ENCODE measurements around the gene ZWILCH. TPM values are rescaled to one million over a fixed set of nuclear protein-coding genes. Genes with fewer than 3 reads are reported as not detected.
"Not testable (repeated sequence)": the region's sequence is repeated elsewhere in the genome, so short reads cannot be mapped to it uniquely, and the experiment has no call there.

Gene ZWILCH
- total RNA-seq, 1 donor from 2014 or later, result 8.4 TPM

DNA sequence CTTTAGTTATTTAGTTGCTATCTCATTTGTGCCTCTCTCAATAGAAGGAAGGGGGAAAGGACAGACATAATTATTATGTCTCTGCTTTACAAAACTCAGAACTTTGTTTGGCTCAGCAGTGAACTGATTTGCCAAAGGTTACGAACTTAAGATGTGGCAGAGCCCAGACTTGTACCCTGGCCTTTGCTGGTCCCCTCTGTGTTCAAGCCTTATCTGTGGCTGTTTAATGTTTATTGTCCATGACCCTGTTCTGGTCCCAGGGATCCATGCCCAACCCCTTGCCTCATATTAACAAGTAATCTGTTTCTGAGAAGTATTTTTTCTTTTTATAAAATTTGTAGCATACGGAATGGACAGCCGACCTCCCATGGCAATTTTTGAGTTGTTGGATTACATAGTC lies 18.2 kb upstream of the ZWILCH start:
- DNase-seq (ENCODE audit: low spot score), result no peak

DNA sequence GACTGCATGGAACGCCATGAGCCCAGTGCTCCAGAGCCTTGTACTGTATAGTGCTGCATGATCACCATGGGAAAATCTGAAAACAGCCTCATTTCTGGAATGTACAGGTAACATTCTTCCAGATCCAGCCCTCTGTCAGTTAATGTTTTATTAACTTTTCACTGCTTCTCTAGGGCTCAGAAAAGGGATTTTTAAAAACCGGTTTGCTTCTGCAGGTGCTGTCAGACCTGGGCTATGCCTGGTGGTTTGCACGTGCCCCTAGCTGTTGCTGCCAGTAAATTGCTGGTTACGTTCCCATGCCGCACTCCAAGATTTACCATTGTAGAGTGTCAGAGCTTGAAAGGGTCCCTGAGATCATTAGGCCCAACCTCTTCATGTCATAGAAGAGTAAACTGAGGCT lies 16.6 kb upstream of the ZWILCH start:
- no peak for DNase-seq (ENCODE audit: low spot score)

DNA sequence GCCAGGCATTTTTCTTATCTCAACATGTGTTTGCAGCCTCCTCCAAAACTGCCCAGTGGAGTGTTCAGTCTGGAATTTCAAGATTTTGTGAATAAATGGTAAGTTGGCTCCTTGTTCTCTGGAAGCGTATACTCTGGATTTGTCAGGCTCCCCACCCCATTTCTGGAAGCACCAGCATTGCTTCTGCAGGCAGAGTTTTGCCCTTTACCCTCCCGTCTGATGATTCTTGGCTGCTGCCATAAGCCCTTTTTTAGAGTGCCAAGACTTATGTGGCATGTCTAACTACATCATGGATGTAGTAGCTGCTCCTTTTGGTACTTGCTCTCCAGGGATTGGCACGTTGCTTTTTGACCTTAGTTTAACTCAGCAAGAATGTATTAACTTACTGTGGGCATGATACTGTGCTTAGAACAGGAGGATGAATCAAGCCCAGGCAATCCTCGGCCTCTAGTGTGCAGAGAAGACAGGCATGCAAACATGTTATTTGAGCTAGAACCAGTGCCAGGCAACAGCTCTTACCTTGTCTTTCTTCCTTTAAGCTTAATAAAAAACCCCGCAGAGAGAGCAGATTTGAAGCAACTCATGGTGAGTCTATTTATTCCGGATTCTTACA lies 15.8 kb upstream of the ZWILCH start:
- peak; percentile 28 for DNase-seq (ENCODE audit: low spot score)

DNA sequence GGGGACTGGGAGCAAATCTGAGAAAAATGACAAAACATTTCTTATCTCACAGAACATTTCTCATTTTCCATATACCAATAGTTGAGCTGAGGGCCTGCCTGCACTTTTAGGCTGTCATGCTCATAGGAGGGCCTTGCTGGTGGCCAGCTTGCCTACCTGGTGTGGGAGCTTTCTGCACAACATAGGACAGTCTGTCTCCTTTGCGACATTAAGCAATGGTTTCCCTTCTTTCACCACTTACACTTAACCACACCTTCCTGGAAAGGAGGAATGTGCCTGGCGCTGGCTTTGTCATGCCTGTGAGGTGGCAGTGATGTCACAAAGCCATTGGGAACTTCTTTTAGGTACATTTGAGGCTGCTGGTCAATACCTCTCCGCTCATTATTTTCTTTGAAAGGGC lies 13.3 kb upstream of the ZWILCH start:
- no peak for DNase-seq (ENCODE audit: low spot score)

DNA sequence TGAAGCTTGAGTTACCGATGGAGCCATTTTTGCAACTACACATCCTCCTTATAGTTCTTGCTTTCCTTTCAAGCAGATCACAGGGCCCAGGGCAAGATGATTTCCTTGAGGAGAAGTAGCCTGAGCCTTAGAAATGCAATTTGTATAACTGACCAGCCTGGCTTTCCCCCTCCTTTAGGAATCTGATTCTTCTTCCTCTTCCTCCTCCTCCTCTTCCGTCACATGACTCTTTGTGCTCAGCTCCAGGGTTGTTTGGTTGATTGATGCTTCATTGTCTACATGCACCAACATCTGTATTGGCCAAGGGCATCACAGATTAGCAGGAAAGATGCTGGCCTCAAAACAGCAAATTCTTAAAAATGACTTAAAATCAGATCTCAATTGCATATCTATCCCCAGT lies 10.9 kb upstream of the ZWILCH start:
- no peak for DNase-seq (ENCODE audit: low spot score)

DNA sequence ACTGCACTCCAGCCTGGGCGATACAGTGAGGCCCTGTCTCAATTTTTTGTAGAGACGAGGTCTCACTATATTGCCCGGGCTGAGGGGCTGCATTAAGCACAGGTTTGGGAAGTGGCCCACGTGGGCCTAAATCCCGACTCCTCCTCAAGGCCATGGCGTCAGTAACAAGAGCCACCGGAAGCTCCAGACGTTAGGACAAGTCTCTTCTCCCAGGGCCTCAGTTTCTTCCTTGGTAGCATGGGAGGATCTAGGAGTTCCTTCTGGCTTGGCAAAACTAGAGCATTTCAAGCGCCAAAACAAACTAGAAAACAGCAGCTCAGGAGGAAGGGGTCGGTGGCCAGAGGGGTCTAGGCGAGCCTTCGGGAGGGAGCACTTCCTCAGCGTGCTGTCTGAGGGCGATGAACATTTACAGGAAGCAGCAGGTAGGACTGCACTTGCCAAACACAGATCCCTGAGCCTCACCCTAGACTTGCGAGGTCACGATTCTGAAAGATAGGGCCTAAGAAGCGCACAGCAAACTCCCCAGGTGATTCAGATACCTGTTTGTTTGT lies 8.1 kb upstream of the ZWILCH start:
- no peak for DNase-seq (ENCODE audit: low spot score)

DNA sequence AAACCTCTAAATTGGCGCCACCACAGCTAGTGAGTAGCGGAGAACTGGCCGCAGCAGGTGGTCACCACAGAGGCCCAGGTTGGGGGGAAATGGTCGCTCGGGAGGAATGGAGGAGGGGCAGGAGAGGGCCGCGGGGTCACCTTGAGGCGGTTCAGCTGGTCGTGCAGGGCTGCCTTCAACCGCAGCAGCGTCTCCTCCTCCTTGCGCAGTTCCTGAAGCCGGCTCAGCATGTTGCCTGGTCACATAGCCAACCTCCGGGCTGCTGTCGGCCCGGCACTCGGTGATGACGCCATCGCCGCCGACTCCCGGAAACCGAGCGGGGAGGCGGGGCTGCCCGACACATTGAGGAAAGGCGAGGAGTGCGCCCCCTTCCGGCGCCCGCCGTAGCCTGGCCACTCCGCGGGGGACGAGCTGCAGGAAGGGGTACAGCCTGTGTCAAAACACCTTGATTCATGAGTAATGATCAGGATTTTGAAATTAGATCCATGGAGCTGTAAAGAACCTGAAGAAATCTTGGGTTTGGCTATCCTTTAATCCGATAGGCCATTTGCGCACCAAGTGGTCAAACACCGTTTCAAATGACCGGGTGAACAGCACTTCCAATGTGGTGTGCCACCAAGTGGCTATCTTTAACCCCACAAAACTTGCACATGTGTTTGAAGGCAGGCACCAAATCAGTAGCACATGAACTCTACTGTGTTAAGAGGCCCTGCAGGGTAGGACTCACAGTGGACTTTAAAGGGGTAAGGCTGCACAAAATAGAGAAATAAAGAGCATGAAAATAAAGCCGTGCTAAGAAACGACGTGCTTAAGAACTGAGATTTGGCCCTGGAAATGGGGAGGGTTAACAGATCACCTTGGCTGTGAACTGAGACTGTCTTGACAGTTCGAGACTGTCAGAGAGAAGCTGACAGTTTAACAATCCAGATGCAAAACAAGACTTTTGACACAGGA lies 7.3 kb upstream of the ZWILCH start, which contains the start of gene SNAPC5:
Gene SNAPC5, minus strand, starts transcription at position 261 of the 954 bp plus-strand sequence. Its CDS starts 31 bp downstream, at position 230.
- DNase-seq (ENCODE audit: low spot score), result peak; percentile 95

DNA sequence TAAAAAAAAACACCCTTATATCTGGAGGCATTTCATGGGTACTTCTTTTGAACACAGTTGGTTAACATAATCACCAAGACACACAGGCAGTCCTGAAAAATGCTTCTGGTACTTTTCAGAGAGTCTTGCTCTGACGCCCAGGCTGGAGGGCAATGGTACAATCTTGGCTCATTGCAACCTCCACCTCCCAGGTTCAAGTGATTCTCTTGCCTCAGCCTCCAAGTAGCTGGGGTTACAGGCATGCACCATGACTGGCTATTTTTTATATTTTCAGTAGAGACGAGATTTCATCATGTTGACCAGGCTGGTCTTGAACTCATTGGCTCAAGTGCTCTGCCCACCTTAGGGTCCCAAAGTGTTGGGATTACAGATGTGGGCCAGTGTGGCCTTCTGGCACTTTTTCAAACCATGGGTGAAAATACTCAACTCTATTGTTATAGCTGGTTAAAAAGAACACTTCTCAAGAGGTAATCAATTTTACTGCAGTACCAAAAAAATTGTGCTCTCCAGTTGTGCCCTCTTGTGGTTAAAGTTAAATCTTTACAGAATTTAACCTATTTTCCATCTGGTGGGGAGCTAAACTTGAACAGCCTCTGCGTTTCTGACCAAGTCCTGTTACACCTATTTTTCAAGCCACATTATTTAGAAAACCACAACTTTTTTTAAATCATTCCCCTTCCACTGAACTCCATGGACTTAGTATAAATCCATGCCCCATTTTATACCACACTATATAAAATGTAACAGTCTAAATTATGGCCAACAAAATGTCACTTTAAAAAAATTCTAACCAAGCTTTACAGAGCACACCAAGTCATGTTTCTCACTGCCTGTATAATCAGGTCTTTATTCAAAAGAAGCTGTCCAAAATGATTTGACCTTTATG lies 6.4 kb upstream of the ZWILCH start:
- peak; percentile 44 for DNase-seq (ENCODE audit: low spot score)

DNA sequence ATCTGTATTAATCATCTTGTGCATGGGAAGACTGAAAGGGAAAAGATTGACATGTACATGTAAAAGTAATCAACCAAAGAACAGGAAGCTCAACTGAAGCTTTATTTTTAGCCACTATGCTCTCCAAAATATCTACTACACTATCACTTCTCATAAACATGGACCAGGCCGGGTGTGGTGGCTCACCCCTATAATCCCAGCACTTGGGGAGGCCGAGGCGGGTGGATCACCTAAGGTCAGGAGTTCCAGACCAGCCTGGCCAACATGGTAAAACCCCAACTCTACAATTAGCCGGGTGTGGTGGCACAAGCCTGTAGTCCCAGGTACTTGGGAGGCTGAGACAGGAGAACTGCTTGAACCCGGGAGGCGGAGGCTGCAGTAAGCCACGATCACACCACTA lies 4.8 kb upstream of the ZWILCH start:
- DNase-seq (ENCODE audit: low spot score), result not testable (repeated sequence)

DNA sequence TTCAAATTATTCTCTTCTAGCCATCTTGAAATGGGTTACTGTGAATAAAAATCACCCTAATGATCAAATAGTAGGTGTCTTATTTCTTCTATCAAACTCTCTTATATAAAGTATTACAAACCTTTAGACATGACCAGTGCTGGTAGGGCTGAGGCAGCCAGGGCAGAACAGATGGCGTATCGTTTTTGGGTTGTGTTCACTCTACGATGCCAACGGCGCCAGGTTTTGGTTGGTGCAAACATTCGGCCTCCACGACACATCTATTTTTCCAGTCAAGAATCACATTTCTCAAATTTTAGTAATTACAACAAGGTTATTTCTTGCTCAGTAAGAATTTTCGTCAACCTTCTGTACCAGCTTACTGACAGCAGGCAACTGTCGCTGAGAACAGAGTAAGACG lies 2.6 kb upstream of the ZWILCH start:
- DNase-seq (ENCODE audit: low spot score), result no peak

DNA sequence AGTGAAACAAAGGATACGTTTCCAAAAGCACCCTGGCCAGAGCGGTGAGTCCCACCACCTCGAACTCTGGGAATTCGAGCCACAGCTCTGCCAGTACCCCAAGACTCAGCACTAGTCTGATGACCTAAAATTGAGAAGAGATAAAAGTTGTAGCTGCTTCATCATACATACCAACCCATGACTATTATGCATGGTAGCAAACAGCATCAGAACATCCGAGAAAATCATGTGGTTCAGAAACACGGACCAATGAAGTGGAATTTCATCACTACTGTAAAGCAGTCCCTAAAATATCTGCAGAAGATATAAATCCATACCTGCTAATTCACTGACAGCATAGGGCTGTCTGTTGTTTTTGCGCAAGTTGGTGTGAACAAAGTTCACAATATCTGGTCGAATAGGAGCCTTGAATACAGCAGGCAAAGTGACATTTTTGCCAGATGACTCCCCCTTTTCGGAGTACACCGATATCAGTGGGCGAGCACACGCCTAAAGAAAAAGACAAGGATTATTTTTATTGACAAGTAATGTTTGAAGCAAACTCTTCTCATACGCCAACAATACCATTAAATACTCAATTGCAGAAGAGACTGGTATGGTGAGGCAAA lies 2.0 kb upstream of the ZWILCH start:
- not testable (repeated sequence) for DNase-seq (ENCODE audit: low spot score)

DNA sequence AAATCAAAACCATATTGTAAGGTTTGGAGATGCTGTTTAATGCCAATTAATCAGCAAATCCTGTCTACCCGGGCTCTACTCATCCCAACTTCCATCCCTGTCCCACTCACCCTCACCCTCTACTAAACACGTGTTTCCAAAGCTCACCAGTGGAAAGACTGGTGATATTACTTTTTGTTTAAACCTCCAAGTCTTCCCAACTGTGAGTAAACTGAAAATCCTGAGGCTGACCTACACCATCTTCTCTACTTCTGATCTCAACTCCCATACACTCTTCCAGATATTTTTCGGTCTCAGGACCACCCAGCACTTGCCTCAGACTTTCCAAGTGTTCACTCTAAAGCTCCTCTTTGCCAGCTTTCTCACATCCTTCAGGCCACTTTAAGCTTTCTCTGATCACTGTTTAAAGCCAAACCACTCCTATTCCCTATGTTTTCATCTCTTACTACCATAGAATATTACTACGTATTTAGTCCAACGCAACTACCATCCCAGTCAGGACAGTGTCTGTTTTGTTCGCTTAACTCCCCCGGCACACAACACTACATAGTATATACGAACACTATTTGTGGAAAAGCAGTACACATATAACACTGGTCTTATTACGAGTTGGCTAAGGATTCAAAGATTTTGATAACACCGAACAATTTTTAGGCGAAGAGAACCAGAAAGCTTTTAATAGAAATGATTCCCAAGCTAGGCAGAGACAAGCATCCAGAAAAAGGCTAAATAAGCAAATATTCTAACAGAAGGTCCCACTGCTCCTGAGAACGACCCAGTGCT lies 1.2 kb upstream of the ZWILCH start:
- DNase-seq (ENCODE audit: low spot score), result no peak

DNA sequence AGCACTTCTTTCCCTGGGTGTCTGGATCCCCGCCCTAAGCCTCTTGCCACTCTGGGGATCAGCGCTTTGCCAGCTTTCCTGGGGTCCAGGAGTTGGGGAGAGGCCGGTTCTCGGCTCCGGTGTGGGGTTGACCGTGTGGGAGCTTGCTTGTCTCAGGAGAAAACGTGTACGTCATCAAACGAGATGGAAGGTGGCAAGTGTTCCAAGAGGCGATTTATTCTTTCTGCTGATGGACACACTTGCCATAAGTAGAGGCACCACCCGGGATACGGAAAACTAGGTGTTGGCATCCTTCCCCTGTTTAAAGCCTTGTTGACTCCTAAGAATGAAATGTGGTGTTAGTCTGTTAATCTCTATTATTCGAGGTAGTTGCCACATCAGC lies 295 bp downstream of the ZWILCH start:
- DNase-seq (ENCODE audit: low spot score), result no peak

DNA sequence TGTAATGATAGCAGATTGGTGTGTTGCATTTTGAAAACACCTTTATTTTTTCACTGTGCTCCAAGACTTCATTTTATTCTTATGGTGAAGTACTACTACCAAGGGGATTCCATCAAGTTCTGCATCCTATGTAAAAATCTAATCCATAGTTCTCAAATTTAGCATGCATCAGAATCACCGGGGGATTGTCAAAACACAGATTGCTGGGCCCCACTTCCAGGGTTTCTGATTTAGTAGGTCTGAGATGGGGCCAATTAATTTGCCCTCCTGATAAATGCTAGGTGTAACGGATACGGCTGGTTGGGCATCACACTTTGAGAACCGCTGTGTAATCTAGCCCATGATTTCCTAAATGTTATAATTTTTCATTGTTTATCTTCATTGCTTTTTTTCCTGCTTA lies 692 bp downstream of the ZWILCH start:
- DNase-seq (ENCODE audit: low spot score), result no peak

DNA sequence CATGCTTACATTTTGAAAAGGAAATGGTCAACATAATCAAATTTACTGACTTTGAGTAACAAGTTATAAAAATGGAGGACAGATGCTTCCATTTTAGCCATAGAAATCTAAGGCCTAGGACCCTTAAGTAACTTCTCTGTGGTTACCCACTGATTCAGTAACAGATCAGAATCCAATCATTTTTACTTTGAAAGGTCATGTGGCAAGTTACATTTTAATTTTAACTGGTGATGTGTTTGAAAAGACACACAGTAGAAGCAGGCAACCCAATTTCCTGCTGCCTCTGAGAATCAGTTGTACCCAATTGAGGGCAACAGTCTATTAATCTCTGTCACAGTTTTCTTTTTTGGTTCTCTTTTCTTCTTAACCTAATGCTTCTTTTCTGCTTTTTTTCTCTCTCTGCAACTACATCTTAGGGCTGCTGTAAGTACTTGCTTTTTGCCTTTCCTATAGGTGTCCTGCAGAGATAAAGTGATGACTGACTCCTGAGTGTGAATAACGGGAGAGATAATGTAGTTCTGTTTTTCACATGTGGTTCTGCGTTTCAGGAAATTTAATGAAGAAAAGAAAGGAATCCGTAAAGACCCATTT lies 3.3 kb downstream of the ZWILCH start:
- DNase-seq (ENCODE audit: low spot score), result no peak

DNA sequence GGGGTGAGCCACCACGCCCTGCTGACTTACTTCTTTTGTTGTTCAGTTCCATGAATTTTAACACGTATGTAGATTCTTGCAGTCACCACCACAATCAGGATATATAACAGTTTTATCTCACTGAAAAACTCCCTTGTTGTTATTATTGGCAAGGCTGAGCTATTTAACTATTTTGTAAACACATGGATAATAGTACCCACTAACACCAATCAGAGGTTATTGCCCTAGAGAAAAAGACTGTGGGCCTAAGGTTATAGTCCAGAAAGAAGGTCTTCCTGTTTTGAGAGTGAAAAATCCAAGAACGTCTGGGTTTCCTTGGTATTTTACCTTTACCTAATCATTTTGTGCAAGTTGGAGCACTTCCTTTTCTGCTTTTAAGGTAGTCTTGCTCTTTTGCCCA lies 9.5 kb downstream of the ZWILCH start:
- no peak for DNase-seq (ENCODE audit: low spot score)

DNA sequence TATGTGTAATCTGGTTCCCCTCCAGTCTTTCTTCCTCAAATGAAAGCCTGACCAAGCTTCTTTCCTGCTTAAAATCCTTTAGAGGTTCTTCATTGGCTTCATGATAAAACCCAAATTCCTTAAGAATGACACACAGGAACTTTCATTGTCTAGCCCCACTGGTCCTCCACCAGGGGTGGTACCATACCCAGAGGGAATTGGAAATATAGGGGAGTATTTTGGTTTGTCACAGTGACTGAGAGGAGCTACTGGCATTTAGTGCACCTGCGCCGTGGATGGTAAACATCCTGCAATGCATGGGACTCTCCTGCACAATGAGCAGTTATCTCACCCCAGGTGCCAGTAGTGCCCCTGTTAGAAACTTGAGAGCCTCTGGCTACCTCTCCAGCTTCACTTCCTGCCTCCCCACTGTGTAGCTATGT lies 10.8 kb downstream of the ZWILCH start:
- DNase-seq (ENCODE audit: low spot score), result no peak

DNA sequence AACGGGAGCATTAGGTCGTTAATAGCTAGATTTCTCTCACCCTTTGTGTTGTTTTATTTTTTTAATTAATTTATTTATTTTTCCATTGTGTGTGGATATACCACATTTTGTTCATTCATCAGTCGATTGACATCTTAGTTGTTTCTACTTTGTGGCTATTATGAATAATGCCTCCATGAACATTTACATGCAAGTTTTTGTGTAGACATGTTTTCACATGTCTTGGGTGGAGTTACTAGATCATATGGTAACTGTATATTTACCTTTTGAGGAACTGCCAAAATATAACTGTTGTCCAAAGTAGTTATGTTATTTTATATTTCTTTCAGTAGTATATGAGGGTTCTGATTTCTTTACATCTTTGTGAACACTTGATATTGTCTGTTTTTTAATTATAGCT lies 18.8 kb downstream of the ZWILCH start:
- no peak for DNase-seq (ENCODE audit: low spot score)

DNA sequence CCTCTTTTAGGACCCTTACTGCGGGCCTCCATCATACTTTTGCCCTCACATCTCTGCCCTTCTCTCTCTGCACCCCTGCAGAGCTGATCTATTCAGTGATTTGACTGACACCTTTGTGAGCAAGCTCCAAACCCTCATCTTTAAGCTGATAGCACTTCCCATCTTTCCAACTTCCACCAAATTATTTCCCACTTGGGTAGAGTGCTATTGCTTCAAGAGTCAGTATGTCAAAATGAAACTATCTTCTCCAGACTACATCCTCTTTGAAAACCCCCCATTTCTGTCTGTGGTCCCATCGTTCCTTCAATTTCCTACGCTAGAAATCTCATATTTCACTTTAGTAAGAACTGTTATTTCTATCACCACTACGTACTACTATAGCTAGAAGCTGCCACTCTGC lies 19.7 kb downstream of the ZWILCH start:
- DNase-seq (ENCODE audit: low spot score), result no peak

DNA sequence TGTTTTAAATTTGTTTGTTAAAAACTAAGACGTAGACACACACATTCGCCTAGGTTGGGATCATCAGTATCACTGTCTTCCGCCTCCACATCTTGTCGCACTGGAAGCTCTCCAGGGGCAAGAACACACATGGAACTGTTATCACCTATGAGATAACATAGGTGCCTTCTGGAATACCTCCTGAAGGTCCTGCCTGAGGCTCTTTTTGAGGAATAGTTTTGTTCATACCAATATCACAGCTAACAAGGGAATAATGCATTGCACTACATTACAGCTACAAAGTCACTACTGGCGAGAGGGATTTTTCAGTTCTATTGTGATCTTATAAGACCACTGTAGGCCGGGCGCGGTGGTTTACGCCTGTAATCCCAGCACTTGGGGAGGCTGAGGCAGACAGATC lies 29.9 kb downstream of the ZWILCH start:
- no peak for DNase-seq (ENCODE audit: low spot score)
